Caco-2 (cell line): ENCODE data around the gene ATIC. TPM values are rescaled to one million over a fixed set of nuclear protein-coding genes. Genes with fewer than 3 reads are reported as not detected.

Source experiments
- BruUV-seq: library from RNA; stranded (reverse); fragments of 400-500 nt; replicated peaks from 2 replicates; lab custom pipeline; 2021; lab: Mats Ljungman, UMichigan
- CTCF ChIA-PET: fragments of 300-600 bp; sonication (Branson Sonifier 250); formaldehyde crosslinking; loops from one replicate; lab custom pipeline; 2022; ENCODE audit warnings: antibody characterized with exemption; lab: Charles Lee
- POLR2A ChIA-PET: fragments of 300-600 bp; sonication (Branson Sonifier 250); formaldehyde crosslinking; loops from one replicate; lab custom pipeline; 2022; ENCODE audit warnings: antibody characterized with exemption; lab: Charles Lee
- DNase-seq, 2 experiments: peaks; one replicate each; pipeline versions ENCODE4 v3.0.0 to v3.0.0-alpha.2; 2020 to 2022
- H3K27me3 ChIP-seq: replicated peaks from 2 replicates; pipeline ENCODE4 v1.6.0; 2011; ENCODE audit warnings: low read length; ENCODE audit not compliant: control insufficient read depth, insufficient read depth
- H3K36me3 ChIP-seq: 2 replicates; pipeline ENCODE4 v1.5.1; 2011; ENCODE audit warnings: low read length; ENCODE audit not compliant: control insufficient read depth, insufficient read depth
- H3K4me1 ChIP-seq: fragments of 250-450 bp; sonication (Bioruptor Pico); 2 replicates; pipeline ENCODE4 v1.5.1; 2020; ENCODE audit warnings: mild to moderate bottlenecking
- H3K4me3 ChIP-seq: 2 replicates; pipeline ENCODE4 v1.5.1; 2011; ENCODE audit warnings: low read depth, mild to moderate bottlenecking, control low read depth, low read length
- H3K9me3 ChIP-seq: fragments of 250-450 bp; sonication (Bioruptor Pico); 2 replicates; pipeline ENCODE4 v1.5.1; 2020; ENCODE audit warnings: mild to moderate bottlenecking, moderate library complexity
- H3K27ac Mint-ChIP-seq: one replicate; pipeline ENCODE4 v1.8.0; 2022; ENCODE audit warnings: mixed read lengths; ENCODE audit not compliant: unreplicated experiment
- H3K27me3 Mint-ChIP-seq: one replicate; pipeline ENCODE4 v1.8.0; 2022; ENCODE audit warnings: mixed read lengths; ENCODE audit not compliant: insufficient read depth, unreplicated experiment
- H3K36me3 Mint-ChIP-seq: one replicate; pipeline ENCODE4 v1.8.0; 2022; ENCODE audit warnings: mild to moderate bottlenecking, mixed read lengths; ENCODE audit not compliant: insufficient read depth, unreplicated experiment
- H3K4me1 Mint-ChIP-seq: one replicate; pipeline ENCODE4 v1.8.0; 2022; ENCODE audit warnings: low read depth, mixed read lengths; ENCODE audit not compliant: unreplicated experiment
- H3K4me3 Mint-ChIP-seq: one replicate; pipeline ENCODE4 v1.8.0; 2022; ENCODE audit warnings: mild to moderate bottlenecking, moderate library complexity, mixed read lengths; ENCODE audit not compliant: unreplicated experiment
- H3K9me3 Mint-ChIP-seq: one replicate; pipeline ENCODE4 v1.8.0; 2022; ENCODE audit warnings: mixed read lengths; ENCODE audit not compliant: unreplicated experiment
- intact Hi-C: fragments of 100-400 bp; cut with micrococcal nuclease; formaldehyde crosslinking; loops from one replicate; pipeline ENCODE4 v1.10.0; 2022; ENCODE audit not compliant: unreplicated experiment
- total RNA-seq: library from RNA; stranded (reverse); gene quantifications from 2 replicates; pipeline ENCODE4 v1.2.3, GENCODE V29; 2022
- TF ChIP-seq, protein P1 (sequence below), 2 experiments: fragments of 200-600 bp in 1 of 2; IDR thresholded peaks; 1 replicate in 1 of 2; 2 replicates in 1 of 2; pipeline versions ENCODE4 v1.5.1 to v1.8.0; 2011 to 2022; ENCODE audit warnings: antibody characterized with exemption in 1 of 2, control low read depth in 1 of 2, inconsistent platforms in 1 of 2, low read depth in 1 of 2, low read length in 1 of 2, mild to moderate bottlenecking in 1 of 2, moderate library complexity in 1 of 2; ENCODE audit not compliant: insufficient read depth in 1 of 2, severe bottlenecking in 1 of 2, unreplicated experiment in 1 of 2

Gene ATIC
- total RNA-seq, 1 experiment from 2014 or later: 318 TPM

GRCh38 chr2:215290980-215291599, 20.8 kb upstream of the ATIC start:
- Histone ChIP-seq H3K9me3 (no peaks in the 10 kb centered on the region), H3K36me3 (no peaks in the 10 kb centered on the region), H3K4me3 (no peak overlapping the region), H3K4me1 (no peaks in the 10 kb centered on the region), H3K27me3 (no peaks in the 10 kb centered on the region)
- Mint-ChIP-seq H3K27me3 (no peaks in the 10 kb centered on the region), H3K4me1 (no peaks in the 10 kb centered on the region), H3K9me3 (no peaks in the 10 kb centered on the region), H3K27ac (no peak overlapping the region), H3K4me3 (no peak overlapping the region), H3K36me3 (no peaks in the 10 kb centered on the region)
- POLR2A ChIA-PET: no interaction called here
- CTCF ChIA-PET: no interaction called here
- no peak for DNase-seq
- BruUV-seq: no TSS peak
- intact Hi-C loops: no loop called here
- TF ChIP-seq, protein P1, sequence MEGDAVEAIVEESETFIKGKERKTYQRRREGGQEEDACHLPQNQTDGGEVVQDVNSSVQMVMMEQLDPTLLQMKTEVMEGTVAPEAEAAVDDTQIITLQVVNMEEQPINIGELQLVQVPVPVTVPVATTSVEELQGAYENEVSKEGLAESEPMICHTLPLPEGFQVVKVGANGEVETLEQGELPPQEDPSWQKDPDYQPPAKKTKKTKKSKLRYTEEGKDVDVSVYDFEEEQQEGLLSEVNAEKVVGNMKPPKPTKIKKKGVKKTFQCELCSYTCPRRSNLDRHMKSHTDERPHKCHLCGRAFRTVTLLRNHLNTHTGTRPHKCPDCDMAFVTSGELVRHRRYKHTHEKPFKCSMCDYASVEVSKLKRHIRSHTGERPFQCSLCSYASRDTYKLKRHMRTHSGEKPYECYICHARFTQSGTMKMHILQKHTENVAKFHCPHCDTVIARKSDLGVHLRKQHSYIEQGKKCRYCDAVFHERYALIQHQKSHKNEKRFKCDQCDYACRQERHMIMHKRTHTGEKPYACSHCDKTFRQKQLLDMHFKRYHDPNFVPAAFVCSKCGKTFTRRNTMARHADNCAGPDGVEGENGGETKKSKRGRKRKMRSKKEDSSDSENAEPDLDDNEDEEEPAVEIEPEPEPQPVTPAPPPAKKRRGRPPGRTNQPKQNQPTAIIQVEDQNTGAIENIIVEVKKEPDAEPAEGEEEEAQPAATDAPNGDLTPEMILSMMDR (IDR thresholded peaks at IDR 0.05; ENCODE audit: insufficient read depth in 1 of 2, low read depth in 1 of 2, low read length in 1 of 2, severe bottlenecking in 1 of 2, unreplicated experiment in 1 of 2): no peak

- Histone ChIP-seq H3K4me3 (no peak overlapping the region), H3K27me3 (no peaks in the 10 kb centered on the region), H3K4me1 (peaks cover 5% of the 10 kb centered on the region; the same call in 1 of the 2 replicates), H3K36me3 (no peaks in the 10 kb centered on the region), H3K9me3 (no peaks in the 10 kb centered on the region)
- ChIA-PET POLR2A (no interaction called here), CTCF (interaction anchor here (0.6 kb wide), 1 partner anchor 58 kb away, joined by 4 read pairs; no protein-coding TSS in a partner anchor)
- Mint-ChIP-seq H3K4me3 (no peak overlapping the region), H3K36me3 (no peaks in the 10 kb centered on the region), H3K9me3 (no peaks in the 10 kb centered on the region), H3K4me1 (peaks cover 12% of the 10 kb centered on the region), H3K27ac (no peak overlapping the region), H3K27me3 (no peaks in the 10 kb centered on the region)
- DNase-seq: no peak
- no TSS peak for BruUV-seq
- intact Hi-C loops: no loop called here
- TF ChIP-seq, protein P1 (IDR thresholded peaks at IDR 0.05; ENCODE audit: insufficient read depth in 1 of 2, low read depth in 1 of 2, low read length in 1 of 2, severe bottlenecking in 1 of 2, unreplicated experiment in 1 of 2): no peak
Observed at GRCh38 chr2:215293879-215294278, 18.0 kb upstream of the ATIC start.

DNA sequence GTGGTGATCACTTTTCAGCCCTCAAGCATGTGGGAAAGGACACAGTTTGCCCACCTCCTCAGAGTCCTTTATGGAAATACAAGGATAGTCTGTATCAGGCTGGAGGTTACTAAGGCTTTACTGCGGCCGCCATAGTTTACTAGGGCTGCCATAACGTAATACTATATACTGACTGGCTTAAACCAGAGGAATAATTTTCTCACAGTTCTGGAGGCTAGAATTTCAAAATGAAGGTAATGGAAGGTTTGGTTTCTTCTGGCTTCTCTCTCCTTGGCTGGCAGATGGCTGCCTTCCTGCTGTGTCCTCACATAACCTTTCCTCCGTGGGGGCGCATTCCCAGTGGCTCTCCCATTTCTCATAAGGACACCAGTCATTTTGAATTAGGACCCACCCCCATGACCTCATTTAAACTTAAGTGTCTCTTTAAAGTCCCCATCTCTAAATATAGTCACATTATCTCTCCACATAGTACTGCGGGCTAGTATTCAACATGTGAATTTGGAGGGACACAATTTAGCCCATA, 12.5 kb upstream of the ATIC start:
- Mint-ChIP-seq H3K27ac (no peak overlapping the region), H3K9me3 (peaks cover 10% of the 10 kb centered on the region), H3K4me3 (no peak overlapping the region), H3K36me3 (no peaks in the 10 kb centered on the region), H3K27me3 (no peaks in the 10 kb centered on the region), H3K4me1 (peaks cover 12% of the 10 kb centered on the region)
- ChIA-PET CTCF (no interaction called here), POLR2A (no interaction called here)
- Histone ChIP-seq H3K4me1 (peaks cover 5% of the 10 kb centered on the region; the same call in 1 of the 2 replicates), H3K9me3 (peaks cover 7% of the 10 kb centered on the region; the same call in 1 of the 2 replicates), H3K36me3 (no peaks in the 10 kb centered on the region), H3K27me3 (no peaks in the 10 kb centered on the region), H3K4me3 (no peak overlapping the region)
- TF ChIP-seq, protein P1 (IDR thresholded peaks at IDR 0.05; ENCODE audit: insufficient read depth in 1 of 2, low read depth in 1 of 2, low read length in 1 of 2, severe bottlenecking in 1 of 2, unreplicated experiment in 1 of 2): no peak
- no TSS peak for BruUV-seq
- intact Hi-C loops: no loop called here
- no peak for DNase-seq
